CD14-positive monocyte (primary cell): ENCODE data around the gene MYH16. TPM values are rescaled to one million over a fixed set of nuclear protein-coding genes. Genes with fewer than 3 reads are reported as not detected.

Experiments used
- DNase-seq, 3 donors: peaks; one replicate each; pipeline ENCODE4 v3.0.0-alpha.2; 2011 to 2022
- H2AFZ ChIP-seq: 2 replicates; pipeline ENCODE4 v1.6.0; 2012; ENCODE audit warnings: mild to moderate bottlenecking, low read depth, low read length, inconsistent platforms; ENCODE audit not compliant: insufficient read depth, poor library complexity, severe bottlenecking
- H3K27ac ChIP-seq, 2 donors: 1 replicate in 1 of 2; 2 replicates in 1 of 2; pipeline ENCODE4 v1.5.1; 2012 to 2013; ENCODE audit warnings: low read length in 2 of 2, control low read depth in 1 of 2, inconsistent platforms in 1 of 2, low read depth in 1 of 2, mild to moderate bottlenecking in 1 of 2
- H3K27me3 ChIP-seq, 2 donors: one replicate each; pipeline versions ENCODE4 v1.6.0 to v1.6.1; 2011 to 2013; ENCODE audit warnings: low read length in 2 of 2; ENCODE audit not compliant: control insufficient read depth in 2 of 2, insufficient read depth in 2 of 2
- H3K36me3 ChIP-seq, 2 donors: replicated peaks in 1 of 2; 1 replicate in 1 of 2; 2 replicates in 1 of 2; pipeline versions ENCODE4 v1.5.1 to v1.6.1; 2012 to 2013; ENCODE audit warnings: low read length in 2 of 2, control low read depth in 1 of 2, inconsistent platforms in 1 of 2, mild to moderate bottlenecking in 1 of 2; ENCODE audit not compliant: insufficient read depth in 2 of 2, control insufficient read depth in 1 of 2
- H3K4me1 ChIP-seq, 2 donors: 1 replicate in 1 of 2; 2 replicates in 1 of 2; pipeline versions ENCODE4 v1.5.1 to v1.6.1; 2012 to 2013; ENCODE audit warnings: low read length in 2 of 2, control low read depth in 1 of 2, inconsistent platforms in 1 of 2, mild to moderate bottlenecking in 1 of 2, moderate library complexity in 1 of 2; ENCODE audit not compliant: insufficient read depth in 2 of 2, control insufficient read depth in 1 of 2
- H3K4me2 ChIP-seq: replicated peaks from 2 replicates; pipeline ENCODE3; 2012; ENCODE audit warnings: low read length, moderate library complexity, mild to moderate bottlenecking; ENCODE audit not compliant: poor library complexity, severe bottlenecking; ENCODE audit errors: extremely low read depth
- H3K4me3 ChIP-seq, 3 experiments: fragments of 200-600 bp in 1 of 3; sonication (generic) in 1 of 3; replicated peaks in 1 of 3; 1 replicate in 2 of 3; 2 replicates in 1 of 3; pipeline ENCODE4 v1.5.1; 2011 to 2013; ENCODE audit warnings: low read length in 3 of 3, mild to moderate bottlenecking in 3 of 3, control low read depth in 2 of 3, low read depth in 2 of 3, inconsistent platforms in 1 of 3, moderate library complexity in 1 of 3
- H3K79me2 ChIP-seq: 2 replicates; pipeline ENCODE4 v1.6.0; 2012; ENCODE audit warnings: mild to moderate bottlenecking, control low read depth, inconsistent platforms, low read length, moderate library complexity; ENCODE audit not compliant: insufficient read depth
- H3K9ac ChIP-seq: 2 replicates; pipeline ENCODE4 v1.6.0; 2017; ENCODE audit warnings: low read length, mild to moderate bottlenecking; ENCODE audit not compliant: insufficient read depth, poor library complexity, severe bottlenecking
- H3K9me3 ChIP-seq, 2 donors: replicated peaks in 1 of 2; 1 replicate in 1 of 2; 2 replicates in 1 of 2; pipeline versions ENCODE4 v1.5.1 to v1.6.1; 2012 to 2013; ENCODE audit warnings: low read length in 2 of 2, control low read depth in 1 of 2; ENCODE audit not compliant: control insufficient read depth in 1 of 2, insufficient read depth in 1 of 2
- H4K20me1 ChIP-seq: 2 replicates; pipeline ENCODE4 v1.6.0; 2012; ENCODE audit warnings: mild to moderate bottlenecking, low read length, control low read depth, moderate library complexity; ENCODE audit not compliant: insufficient read depth
- H3K27ac Mint-ChIP-seq, 7 donors: one replicate each; pipeline ENCODE4 v1.8.0; 2020; ENCODE audit warnings: mild to moderate bottlenecking in 7 of 7, mixed read lengths in 7 of 7, moderate library complexity in 6 of 7, inconsistent platforms in 2 of 7
- H3K27me3 Mint-ChIP-seq, 3 donors: one replicate each; pipeline ENCODE4 v1.8.0; 2021 to 2022; ENCODE audit warnings: low read depth in 3 of 3, mild to moderate bottlenecking in 3 of 3, mixed read lengths in 3 of 3, moderate library complexity in 3 of 3, inconsistent platforms in 1 of 3
- H3K36me3 Mint-ChIP-seq, 2 donors: one replicate each; pipeline ENCODE4 v1.8.0; 2020; ENCODE audit warnings: mixed read lengths in 2 of 2, inconsistent platforms in 1 of 2, mild to moderate bottlenecking in 1 of 2
- H3K4me1 Mint-ChIP-seq: one replicate; pipeline ENCODE4 v1.8.0; 2020; ENCODE audit warnings: mild to moderate bottlenecking, mixed read lengths
- H3K4me3 Mint-ChIP-seq, 2 donors: one replicate each; pipeline ENCODE4 v1.8.0; 2020; ENCODE audit warnings: mild to moderate bottlenecking in 2 of 2, mixed read lengths in 2 of 2, moderate library complexity in 1 of 2
- H3K9me3 Mint-ChIP-seq, 7 donors: one replicate each; pipeline ENCODE4 v1.8.0; 2020 to 2022; ENCODE audit warnings: mixed read lengths in 7 of 7, mild to moderate bottlenecking in 6 of 7, moderate library complexity in 6 of 7, inconsistent platforms in 2 of 7
- CTCF ChIP-seq: fragments of 200-600 bp; IDR thresholded peaks from one replicate; pipeline ENCODE4 v1.8.0; 2022; ENCODE audit warnings: antibody characterized with exemption, mild to moderate bottlenecking
- WGBS: methylation state at CpG from one replicate; pipeline ENCODE4 v1.1.5; 2013; ENCODE audit warnings: missing lambda C conversion rate; ENCODE audit not compliant: insufficient coverage; 5-methylcytosine and 5-hydroxymethylcytosine counted together
- intact Hi-C, 2 donors: fragments of 100-400 bp; cut with micrococcal nuclease; formaldehyde crosslinking; loops; one replicate each; pipeline versions ENCODE4 v1.15.0 to v1.15.1; 2023
- polyA plus RNA-seq, 3 donors: library from polyadenylated mRNA; depleted of rRNA in 1 of 3; unstranded in 2 of 3; stranded (reverse) in 1 of 3; fragments of 300-500 nt in 2 of 3; fragments of >200 nt in 1 of 3; fragmentation: Illumina TruSeq in 2 of 3; gene quantifications; 1 replicate in 2 of 3; 2 replicates in 1 of 3; pipeline ENCODE4 v1.2.3, GENCODE V29; 2012 to 2021

MYH16 gene
- polyA plus RNA-seq, 3 donors: not detected

- H3K27me3 ChIP-seq: no peaks in the 10 kb centered on the region
- no peak overlapping the region for H3K9ac ChIP-seq
- H3K9me3 ChIP-seq: no peaks in the 10 kb centered on the region
- H3K36me3 ChIP-seq: no peaks in the 10 kb centered on the region
- intact Hi-C loops: no loop called here
- 100% methylated on average over 3 of the region's 5 CpGs for WGBS
- Mint-ChIP-seq H3K4me3 (no peak overlapping the region), H3K9me3 (peaks cover 0 to 6% (median 0%) of the 10 kb centered on the region in 7 donors), H3K27ac (no peak overlapping the region), H3K36me3 (no peaks in the 10 kb centered on the region), H3K4me1 (no peaks in the 10 kb centered on the region), H3K27me3 (peaks cover 0 to 18% (median 10%) of the 10 kb centered on the region in 3 donors)
- DNase-seq: no peak
- H3K79me2 ChIP-seq: no peaks in the 10 kb centered on the region
- no peak for TF ChIP-seq CTCF
- H3K27ac ChIP-seq: no peak overlapping the region
- no peak overlapping the region for H2AFZ ChIP-seq
- H3K4me1 ChIP-seq: no peaks in the 10 kb centered on the region
- no peak overlapping the region for H3K4me3 ChIP-seq
- no peak overlapping the region for H3K4me2 ChIP-seq
- no peaks in the 10 kb centered on the region for H4K20me1 ChIP-seq
Observed at GRCh38 chr7:99267481-99267840, 5.2 kb upstream of the MYH16 start.

- Histone ChIP-seq H3K9ac (no peak overlapping the region), H3K79me2 (no peaks in the 10 kb centered on the region), H3K4me2 (no peak overlapping the region), H3K9me3 (no peaks in the 10 kb centered on the region), H3K36me3 (no peaks in the 10 kb centered on the region), H3K4me3 (no peak overlapping the region), H2AFZ (no peak overlapping the region), H3K27ac (no peak overlapping the region), H3K4me1 (no peaks in the 10 kb centered on the region), H4K20me1 (no peaks in the 10 kb centered on the region), H3K27me3 (no peaks in the 10 kb centered on the region)
- intact Hi-C loops: no loop called here
- Mint-ChIP-seq H3K4me1 (no peaks in the 10 kb centered on the region), H3K4me3 (no peak overlapping the region), H3K36me3 (no peaks in the 10 kb centered on the region), H3K9me3 (peaks cover 0 to 6% (median 0%) of the 10 kb centered on the region in 7 donors), H3K27me3 (peaks cover 0 to 15% (median 10%) of the 10 kb centered on the region in 3 donors), H3K27ac (no peak overlapping the region)
- WGBS: 97% methylated on average over 15 of the region's 17 CpGs
- no peak for DNase-seq
- TF ChIP-seq CTCF: no peak
Observed at GRCh38 chr7:99267841-99268576, 4.6 kb upstream of the MYH16 start.
